ENCODE results near the gene TOR3A. TPM values are rescaled to one million over a fixed set of nuclear protein-coding genes. Genes with fewer than 3 reads are reported as not detected.

The TOR3A gene
- total RNA-seq, 4 donors from 2014 or later = 27.0 to 55.8 (median 48.2) TPM

DNA sequence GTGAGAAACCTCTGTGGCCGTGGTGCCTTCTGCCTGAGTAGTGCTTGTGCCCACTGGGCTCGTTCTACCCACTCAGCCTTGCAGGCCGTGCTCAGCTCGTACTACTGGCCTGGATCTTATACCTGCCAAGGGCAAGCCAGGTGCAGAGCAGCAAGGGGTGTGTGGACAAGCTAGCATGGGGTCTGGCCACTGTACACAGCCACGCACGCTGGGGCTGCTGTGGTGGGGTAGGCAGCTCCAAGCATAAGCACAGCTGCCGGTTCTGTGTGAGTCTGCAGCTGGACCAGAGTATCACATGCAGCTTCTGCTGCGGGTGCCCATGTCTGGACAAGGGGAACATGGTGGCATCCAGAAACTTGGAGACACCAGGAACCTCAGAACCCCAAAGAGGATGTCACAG is 39.8 kb upstream of the TOR3A start:
- no peak for TF ChIP-seq POLR2A (IDR thresholded peaks at IDR 0.05)
- TF ChIP-seq, protein P1, sequence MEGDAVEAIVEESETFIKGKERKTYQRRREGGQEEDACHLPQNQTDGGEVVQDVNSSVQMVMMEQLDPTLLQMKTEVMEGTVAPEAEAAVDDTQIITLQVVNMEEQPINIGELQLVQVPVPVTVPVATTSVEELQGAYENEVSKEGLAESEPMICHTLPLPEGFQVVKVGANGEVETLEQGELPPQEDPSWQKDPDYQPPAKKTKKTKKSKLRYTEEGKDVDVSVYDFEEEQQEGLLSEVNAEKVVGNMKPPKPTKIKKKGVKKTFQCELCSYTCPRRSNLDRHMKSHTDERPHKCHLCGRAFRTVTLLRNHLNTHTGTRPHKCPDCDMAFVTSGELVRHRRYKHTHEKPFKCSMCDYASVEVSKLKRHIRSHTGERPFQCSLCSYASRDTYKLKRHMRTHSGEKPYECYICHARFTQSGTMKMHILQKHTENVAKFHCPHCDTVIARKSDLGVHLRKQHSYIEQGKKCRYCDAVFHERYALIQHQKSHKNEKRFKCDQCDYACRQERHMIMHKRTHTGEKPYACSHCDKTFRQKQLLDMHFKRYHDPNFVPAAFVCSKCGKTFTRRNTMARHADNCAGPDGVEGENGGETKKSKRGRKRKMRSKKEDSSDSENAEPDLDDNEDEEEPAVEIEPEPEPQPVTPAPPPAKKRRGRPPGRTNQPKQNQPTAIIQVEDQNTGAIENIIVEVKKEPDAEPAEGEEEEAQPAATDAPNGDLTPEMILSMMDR (IDR thresholded peaks at IDR 0.05) = no peak
- H3K4me3 ChIP-seq (ENCODE audit: low read depth, poor library complexity, severe bottlenecking) = no peak overlapping the region
- 95 to 97% methylated on average over 8 of the region's 8 CpGs for WGBS, 2 donors
- DNase-seq (ENCODE audit: low spot score in 2 of 2) = no peak
- intact Hi-C loops (cut with DNase I; ENCODE audit: low total_unique reads) = no loop called here

DNA sequence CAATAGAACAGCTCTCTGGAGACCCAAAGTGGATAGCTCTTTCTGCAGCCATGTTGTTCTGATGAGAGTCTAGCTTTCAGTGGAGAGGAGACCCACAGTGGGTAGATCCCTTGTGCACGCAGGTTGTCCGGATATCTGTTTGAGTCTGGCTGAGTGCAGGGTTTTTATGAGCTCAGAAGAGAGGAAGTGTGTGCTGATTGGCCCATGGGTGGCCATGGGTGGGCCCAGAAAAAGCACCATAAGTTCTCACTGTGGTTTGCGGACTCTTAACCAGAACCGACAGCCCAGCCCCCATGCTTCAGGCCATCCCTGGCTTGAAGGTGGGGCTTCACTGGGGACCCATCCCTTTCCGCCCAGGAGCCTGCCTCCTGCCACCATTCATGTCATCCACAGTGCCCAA is 39.2 kb upstream of the TOR3A start:
- TF ChIP-seq, protein P1 (IDR thresholded peaks at IDR 0.05) = no peak
- TF ChIP-seq POLR2A (IDR thresholded peaks at IDR 0.05) = no peak
- H3K4me3 ChIP-seq (ENCODE audit: low read depth, poor library complexity, severe bottlenecking) = no peak overlapping the region
- WGBS, 2 donors = 96 to 98% methylated on average over 5 of the region's 5 CpGs
- DNase-seq (ENCODE audit: low spot score in 2 of 2) = no peak
- intact Hi-C loops (cut with DNase I; ENCODE audit: low total_unique reads) = no loop called here

DNA sequence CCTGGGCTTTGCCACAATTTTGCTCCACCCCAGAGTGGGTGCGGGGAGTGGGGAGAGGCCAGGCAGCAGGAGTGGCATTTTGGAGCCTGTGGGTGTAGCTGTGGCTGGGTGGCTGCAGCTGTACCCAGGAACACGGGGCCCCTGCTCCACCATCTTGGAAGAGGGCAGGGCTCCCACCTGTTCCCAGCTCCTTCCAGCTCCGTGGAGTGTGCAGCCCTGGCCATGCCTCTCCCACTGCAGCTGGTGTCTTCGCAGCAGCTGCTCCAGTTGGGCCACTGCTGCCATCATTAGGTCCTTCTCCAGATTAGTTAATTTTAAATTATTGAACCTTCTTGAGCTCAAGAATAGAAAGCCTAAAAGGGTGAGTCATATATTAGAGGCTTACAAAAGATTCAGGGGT is 38.6 kb upstream of the TOR3A start:
- 91% methylated on average over 4 of the region's 4 CpGs for WGBS, 2 donors
- DNase-seq (ENCODE audit: low spot score in 2 of 2) = no peak
- TF ChIP-seq, protein P1 (IDR thresholded peaks at IDR 0.05) = no peak
- no peak for TF ChIP-seq POLR2A (IDR thresholded peaks at IDR 0.05)
- no peak overlapping the region for H3K4me3 ChIP-seq (ENCODE audit: low read depth, poor library complexity, severe bottlenecking)
- intact Hi-C loops (cut with DNase I; ENCODE audit: low total_unique reads) = no loop called here

DNA sequence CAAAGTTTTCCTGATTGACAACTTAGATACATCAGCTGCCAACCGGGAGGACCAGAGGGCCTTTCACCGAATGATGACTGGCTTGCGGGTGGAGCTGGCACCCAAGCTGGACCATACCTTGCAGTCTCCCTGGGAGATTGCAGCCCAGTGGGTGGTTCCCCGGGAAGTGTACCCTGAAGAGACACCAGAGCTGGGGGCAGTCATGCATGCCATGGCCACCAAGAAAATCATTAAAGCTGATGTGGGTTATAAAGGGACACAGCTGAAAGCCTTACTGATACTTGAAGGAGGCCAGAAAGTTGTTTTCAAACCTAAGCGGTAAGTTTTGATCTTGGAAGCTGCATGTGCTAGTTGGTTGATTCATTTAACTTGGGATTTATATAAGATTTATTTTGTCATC is 38.0 kb upstream of the TOR3A start:
- TF ChIP-seq POLR2A (IDR thresholded peaks at IDR 0.05) = no peak
- TF ChIP-seq, protein P1 (IDR thresholded peaks at IDR 0.05) = no peak
- intact Hi-C loops (cut with DNase I; ENCODE audit: low total_unique reads) = no loop called here
- WGBS, 2 donors = 93 to 96% methylated on average over 5 of the region's 5 CpGs

DNA sequence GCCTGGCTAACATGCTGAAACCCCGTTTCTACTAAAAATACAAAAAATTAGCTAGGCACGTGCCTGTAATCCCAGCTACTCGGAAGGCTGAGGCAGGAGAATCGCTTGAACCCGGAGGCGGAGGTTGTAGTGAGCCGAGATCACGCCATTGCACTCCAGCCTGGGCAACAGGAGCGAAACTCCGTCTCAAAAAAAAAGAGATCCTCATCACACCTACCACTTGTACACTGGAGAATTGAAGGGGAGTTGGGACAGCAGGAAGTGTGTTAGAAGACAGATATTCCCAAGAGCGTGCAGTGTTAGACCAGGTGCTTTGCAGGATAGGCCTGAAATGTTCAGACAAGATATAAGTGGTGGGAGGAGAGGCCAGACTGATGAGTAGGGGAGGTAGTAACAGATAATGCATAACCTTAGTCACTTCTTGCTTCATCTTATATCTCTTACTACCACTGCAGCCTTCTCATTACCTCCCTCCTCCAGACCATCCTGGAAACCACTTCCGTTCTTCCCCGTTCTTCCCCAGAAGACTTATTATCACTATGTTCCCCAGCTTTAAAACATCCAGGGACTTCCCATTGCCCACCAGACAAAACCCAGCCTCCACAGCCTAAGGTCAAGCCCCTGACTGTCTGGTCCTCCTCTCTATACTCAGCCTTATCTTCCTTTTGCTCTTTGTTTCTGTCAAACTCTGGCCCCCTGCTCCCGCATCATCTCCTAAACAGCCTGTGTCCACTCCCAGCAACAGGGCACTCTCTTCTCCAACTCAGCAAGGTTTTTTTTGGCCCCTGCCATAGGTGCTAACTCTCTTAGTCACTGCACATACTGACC is 34.8 kb upstream of the TOR3A start:
- no peak for TF ChIP-seq POLR2A (IDR thresholded peaks at IDR 0.05)
- TF ChIP-seq, protein P1 (IDR thresholded peaks at IDR 0.05) = no peak
- intact Hi-C loops (cut with DNase I; ENCODE audit: low total_unique reads) = no loop called here
- H3K4me3 ChIP-seq (ENCODE audit: low read depth, poor library complexity, severe bottlenecking) = no peak overlapping the region
- 94 to 95% methylated on average over 14 of the region's 14 CpGs for WGBS, 2 donors
- no peak for DNase-seq (ENCODE audit: low spot score in 2 of 2)

More for the DNA sequence above, 38.0 kb upstream of the TOR3A start:
- no peak overlapping the region for H3K4me3 ChIP-seq (ENCODE audit: low read depth, poor library complexity, severe bottlenecking)
- no peak for DNase-seq (ENCODE audit: low spot score in 2 of 2)

DNA sequence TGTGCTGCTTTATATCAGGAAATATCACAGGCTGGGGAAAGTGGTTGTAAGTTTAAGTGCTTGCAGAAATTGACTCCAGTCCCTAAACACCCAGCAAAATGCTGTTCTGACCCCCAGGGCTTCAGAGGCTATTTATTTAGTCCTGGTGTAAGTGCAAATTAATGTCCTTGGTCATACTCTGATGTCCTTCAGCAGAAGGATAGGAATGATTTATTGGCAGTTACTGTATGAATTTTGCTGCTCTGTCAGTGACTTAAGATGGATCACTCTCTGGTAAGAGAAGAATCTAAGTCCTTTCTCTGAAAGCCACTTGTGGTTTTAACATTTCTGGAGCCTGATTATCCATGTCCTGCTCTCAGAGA is 34.3 kb upstream of the TOR3A start:
- H3K4me3 ChIP-seq (ENCODE audit: low read depth, poor library complexity, severe bottlenecking) = no peak overlapping the region
- no peak for DNase-seq (ENCODE audit: low spot score in 2 of 2)
- intact Hi-C loops (cut with DNase I; ENCODE audit: low total_unique reads) = no loop called here
- TF ChIP-seq, protein P1 (IDR thresholded peaks at IDR 0.05) = no peak
- no peak for TF ChIP-seq POLR2A (IDR thresholded peaks at IDR 0.05)
